Amniotic epithelial cell (primary cell): Measurements from ENCODE around the gene SMCO1.
"Not testable (repeated sequence)": the region's sequence is repeated elsewhere in the genome, so short reads cannot be mapped to it uniquely, and the experiment has no call there.

Source experiments
- DNase-seq: peaks from one replicate; pipeline ENCODE4 v3.0.0-alpha.2; 2010; ENCODE audit warnings: low read depth

The SMCO1 gene

DNA sequence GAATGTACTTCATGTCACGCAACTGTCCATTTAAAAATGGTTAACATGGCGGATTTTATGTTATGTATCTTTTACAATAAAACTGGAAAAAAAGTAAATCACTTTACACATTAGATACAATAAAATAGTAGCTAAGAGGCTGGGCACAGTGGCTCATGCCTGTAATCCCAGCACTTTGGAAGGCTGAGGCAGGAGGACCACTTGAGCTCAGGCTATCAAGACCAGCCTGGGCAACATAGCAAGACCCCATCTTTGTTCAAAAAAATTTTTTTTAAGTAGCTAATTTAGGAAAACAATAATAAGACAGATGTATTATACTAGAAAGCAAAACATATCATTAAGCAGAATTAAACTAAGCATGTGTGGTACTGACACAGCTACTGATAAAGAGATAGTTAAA is 23.1 kb downstream of the SMCO1 start:
- no peak for DNase-seq

DNA sequence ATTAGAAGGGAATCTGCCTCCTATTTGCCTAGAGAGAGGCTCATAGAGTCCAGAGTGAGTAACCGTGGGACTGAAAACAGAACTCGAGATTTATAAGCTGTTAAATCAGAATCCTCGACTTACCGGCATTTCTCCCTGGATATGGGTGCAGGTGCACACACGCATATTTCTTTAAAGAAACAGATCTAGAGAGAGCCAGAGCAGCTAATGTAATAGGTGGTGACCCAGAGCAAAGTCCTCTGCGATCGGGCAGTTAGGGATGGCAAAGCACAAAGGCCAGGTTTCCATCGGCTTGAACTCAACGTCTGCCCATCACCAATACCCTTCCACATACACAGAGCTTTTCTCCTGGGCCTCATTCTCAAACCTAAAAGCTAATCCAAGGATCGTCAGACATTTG is 25.4 kb downstream of the SMCO1 start:
- DNase-seq, result no peak

DNA sequence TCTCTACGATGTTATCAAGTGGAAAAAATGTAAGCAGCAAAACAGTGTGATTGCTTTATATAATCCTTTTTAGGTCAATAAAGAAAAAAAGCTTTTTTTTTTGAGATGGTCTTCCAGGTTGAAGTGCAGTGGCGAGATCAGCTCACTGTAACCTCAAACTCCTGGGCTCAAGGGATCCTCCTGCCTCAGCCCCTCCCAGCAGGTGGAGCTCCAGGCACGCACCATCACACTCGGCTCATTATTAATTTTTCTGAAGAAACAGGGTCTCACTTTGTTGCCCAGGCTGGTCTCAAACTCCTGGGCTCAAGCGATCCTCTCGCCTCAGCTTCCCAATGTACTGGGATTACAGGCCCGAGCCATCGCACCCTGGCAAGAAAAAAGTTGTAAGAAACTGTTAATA is 28.9 kb downstream of the SMCO1 start:
- DNase-seq, result peak; percentile 16

DNA sequence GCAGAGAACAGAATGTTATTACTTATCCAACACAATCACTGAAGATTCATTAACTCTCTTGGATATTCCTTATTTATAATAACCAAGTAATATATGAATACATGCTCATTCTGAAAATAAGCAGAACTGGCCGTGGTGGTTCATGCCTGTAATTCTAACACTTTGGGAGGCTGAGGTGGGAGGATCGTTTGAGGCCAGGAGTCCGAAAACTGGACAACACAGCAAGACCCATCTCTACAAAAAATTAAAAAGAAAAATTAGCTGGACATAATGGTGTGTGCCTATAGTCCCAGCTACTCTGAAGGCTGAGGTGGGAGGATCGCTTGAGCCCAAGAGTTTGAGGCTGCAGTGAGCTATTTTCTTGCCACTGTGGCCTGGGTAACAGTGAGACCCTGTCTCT is 37.5 kb downstream of the SMCO1 start:
- no peak for DNase-seq

DNA sequence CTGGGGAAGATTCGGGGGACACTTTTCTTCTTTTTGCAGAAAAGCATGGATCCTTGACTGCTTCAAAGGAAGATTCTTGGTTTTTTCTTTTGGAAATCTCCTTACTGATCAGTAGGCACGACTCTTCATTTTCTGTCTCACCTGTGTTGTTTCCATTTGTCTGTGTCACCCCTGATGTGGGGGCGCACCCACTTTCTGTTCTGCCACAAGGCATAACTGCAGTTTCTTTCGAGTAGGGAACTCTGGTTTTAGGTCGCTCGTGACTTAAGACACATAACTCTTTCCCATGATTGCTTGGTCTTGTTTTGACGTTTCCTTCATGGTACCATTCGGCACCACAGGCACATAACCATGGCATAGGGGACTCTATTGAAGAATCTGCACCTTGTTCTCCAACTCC is 42.9 kb downstream of the SMCO1 start:
- DNase-seq, result no peak

DNA sequence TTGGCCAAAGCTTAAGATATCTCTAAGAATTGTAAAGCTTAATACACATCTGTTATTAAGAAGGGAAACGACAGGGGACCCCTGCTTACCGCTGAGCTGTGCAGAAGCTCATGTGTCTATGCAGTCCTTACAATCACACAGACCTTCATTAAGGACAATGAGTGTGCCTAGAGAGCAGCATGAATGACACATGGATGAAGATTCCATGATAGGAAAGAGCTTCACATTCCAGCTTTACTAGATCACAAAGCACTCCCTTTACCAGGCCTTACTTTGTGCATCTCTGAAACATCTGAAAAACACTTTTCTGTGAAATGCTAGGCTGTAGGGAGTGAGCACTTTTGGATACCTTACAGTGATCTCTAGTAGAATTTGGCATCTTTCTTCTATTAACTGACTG is 43.6 kb downstream of the SMCO1 start:
- DNase-seq, result peak; percentile 46

DNA sequence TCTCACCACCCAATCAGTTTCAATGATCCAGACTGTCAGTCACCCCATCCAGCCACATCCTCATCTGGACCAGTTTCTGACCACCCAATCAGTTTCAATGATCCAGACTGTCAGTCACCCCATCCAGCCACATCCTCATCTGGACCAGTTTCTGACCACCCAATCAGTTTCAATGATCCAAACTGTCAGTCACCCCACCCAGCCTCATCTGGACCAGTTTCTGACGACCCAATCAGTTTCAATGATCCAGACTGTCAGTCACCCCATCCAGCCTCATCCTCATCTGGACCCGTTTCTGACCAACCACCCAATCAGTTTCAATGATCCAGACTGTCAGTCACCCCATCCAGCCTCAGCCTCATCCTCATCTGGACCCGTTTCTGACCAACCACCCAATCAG is 45.0 kb downstream of the SMCO1 start:
- DNase-seq, result not testable (repeated sequence)

DNA sequence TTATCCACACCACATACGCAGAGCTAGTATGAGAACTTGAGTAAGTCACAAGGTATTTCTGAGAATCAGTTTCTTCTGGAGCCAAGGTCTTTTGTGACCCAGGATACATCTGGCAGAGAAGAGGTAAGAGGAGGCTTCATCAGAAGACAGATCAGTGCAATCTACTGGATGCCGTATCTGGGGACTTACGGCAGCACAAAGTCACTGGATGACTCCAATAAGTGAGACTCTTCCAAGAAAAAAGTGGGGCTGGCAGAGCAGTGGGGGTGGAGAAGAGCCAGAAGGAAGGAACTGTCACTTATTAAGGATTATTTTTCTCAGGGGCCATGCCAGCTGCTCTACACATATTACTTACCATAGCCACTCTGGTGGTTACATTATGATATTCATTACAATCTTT is 51.3 kb downstream of the SMCO1 start:
- no peak for DNase-seq

DNA sequence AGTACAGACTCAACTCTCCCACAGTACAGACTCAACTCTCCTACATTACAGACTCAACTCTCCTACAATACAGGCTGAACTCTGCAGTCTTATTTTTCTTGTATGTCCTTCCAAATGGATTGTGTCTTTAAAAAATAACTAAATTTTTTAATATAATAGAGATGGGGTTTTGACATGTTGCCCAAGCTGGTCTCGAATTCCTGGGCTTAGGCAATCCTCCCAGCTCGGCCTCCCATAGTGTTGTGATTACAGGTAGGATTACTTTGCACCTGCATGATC is 51.7 kb downstream of the SMCO1 start:
- DNase-seq, result no peak

DNA sequence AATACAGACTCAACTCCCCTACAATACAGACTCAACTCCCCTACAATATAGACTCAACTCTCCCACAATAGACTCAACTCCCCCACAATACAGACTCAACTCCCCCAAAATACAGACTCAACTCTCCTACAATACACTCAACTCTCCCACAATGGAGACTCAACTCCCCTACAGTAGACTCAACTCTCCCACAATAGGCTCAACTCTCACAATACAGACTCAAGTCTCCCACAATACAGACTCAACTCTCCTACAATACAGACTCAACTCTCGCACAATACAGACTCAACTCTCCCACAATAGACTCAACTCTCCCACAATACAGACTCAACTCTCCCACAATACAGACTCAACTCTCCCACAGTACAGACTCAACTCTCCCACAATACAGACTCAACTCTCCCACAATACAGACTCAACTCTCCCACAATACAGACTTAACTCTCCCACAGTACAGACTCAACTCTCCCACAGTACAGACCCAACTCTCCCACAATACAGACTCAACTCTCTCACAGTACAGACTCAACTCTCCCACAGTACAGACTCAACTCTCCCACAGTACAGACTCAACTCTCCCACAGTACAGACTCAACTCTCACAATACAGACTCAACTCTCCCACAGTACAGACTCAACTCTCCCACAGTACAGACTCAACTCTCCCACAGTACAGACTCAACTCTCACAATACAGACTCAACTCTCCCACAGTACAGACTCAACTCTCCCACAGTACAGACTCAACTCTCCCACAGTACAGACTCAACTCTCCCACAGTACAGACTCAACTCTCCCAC is 52.3 kb downstream of the SMCO1 start:
- not testable (repeated sequence) for DNase-seq

DNA sequence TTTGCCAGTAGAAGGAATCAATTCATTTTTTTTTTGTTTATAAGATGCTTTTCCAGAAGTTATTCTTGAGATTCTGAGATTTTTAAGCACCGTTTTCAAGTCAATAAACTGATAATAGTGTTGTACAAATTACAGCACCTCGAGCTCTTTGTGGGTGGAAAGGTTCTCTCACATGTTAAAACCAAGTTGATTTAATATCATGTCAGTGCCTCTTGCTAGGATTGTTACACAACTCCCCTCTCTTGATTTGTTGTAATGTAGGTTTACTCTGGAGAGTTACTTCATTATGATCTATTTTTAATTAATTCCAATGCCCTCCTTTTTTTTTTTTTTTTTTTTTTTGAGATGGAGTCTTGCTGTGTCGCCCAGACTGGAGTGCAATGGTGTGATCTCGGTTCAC is 57.1 kb downstream of the SMCO1 start:
- peak; percentile 53 for DNase-seq

DNA sequence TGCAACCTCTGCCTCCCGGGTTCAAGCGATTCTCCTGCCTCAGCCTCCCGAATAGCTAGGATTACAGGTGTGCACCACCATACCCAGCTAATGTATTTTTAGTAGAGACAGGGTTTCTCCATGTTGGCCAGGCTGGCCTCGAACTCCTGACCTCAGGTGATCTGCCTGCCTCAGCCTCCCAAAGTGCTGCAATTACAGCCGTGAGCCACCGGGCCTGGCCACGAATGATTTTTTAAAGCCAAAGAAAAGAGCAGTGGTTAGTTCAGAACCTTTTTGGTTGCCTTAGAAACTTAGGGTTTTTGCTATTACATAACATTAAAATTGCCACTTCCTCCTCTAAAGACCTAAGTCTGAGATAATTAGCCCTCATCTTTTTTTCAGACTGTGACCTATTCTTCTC is 57.7 kb downstream of the SMCO1 start:
- DNase-seq, result not testable (repeated sequence)
